ENCODE data around the gene ELN.
"Not testable (repeated sequence)": the region's sequence is repeated elsewhere in the genome, so short reads cannot be mapped to it uniquely, and the experiment has no call there.

ELN gene

GRCh38 chr7:74027683-74028320 lies at the start of gene ELN:
TSS of gene ELN (plus strand) at chr7:74028173. CDS start at chr7:74028188, 15 bp downstream.
- Mint-ChIP-seq H3K4me1 (ENCODE audit: low read depth) (peaks cover 11% of the 10 kb centered on the region), H3K36me3 (ENCODE audit: low read depth) (no peaks in the 10 kb centered on the region), H3K27ac (no peak within 1 kb of the TSS), H3K9me3 (no peaks in the 10 kb centered on the region), H3K27me3 (peaks cover 66% of the 10 kb centered on the region), H3K4me3 (no peak within 1 kb of the TSS)
- DNase-seq = no peak

- H3K36me3 Mint-ChIP-seq (ENCODE audit: low read depth) = no peaks in the 10 kb centered on the region
- peaks cover 11% of the 10 kb centered on the region for H3K27me3 Mint-ChIP-seq
- no peak overlapping the region for H3K4me3 Mint-ChIP-seq
- no peaks in the 10 kb centered on the region for H3K9me3 Mint-ChIP-seq
- no peak for DNase-seq
- no peaks in the 10 kb centered on the region for H3K4me1 Mint-ChIP-seq (ENCODE audit: low read depth)
- no peak overlapping the region for H3K27ac Mint-ChIP-seq
Measured at GRCh38 chr7:73978661-73979563, 49.1 kb upstream of the ELN start.

- not testable (repeated sequence) for H3K27me3 Mint-ChIP-seq; H3K27ac Mint-ChIP-seq; DNase-seq; H3K9me3 Mint-ChIP-seq; H3K4me3 Mint-ChIP-seq; H3K36me3 Mint-ChIP-seq (ENCODE audit: low read depth); H3K4me1 Mint-ChIP-seq (ENCODE audit: low read depth)
Measured at GRCh38 chr7:73979656-73980055, 48.3 kb upstream of the ELN start.

- Mint-ChIP-seq H3K36me3 (ENCODE audit: low read depth) (no peaks in the 10 kb centered on the region), H3K4me1 (ENCODE audit: low read depth) (no peaks in the 10 kb centered on the region), H3K4me3 (no peak overlapping the region), H3K9me3 (no peaks in the 10 kb centered on the region), H3K27me3 (peaks cover 6% of the 10 kb centered on the region), H3K27ac (no peak overlapping the region)
- no peak for DNase-seq
Measured at GRCh38 chr7:73980206-73980605, 47.8 kb upstream of the ELN start.

GRCh38 chr7:73981933-73982332 lies 46.0 kb upstream of the ELN start:
- peaks cover 6% of the 10 kb centered on the region for H3K27me3 Mint-ChIP-seq
- no peak overlapping the region for H3K4me3 Mint-ChIP-seq
- no peak for DNase-seq
- no peak overlapping the region for H3K27ac Mint-ChIP-seq
- H3K4me1 Mint-ChIP-seq (ENCODE audit: low read depth) = no peaks in the 10 kb centered on the region
- no peaks in the 10 kb centered on the region for H3K36me3 Mint-ChIP-seq (ENCODE audit: low read depth)
- H3K9me3 Mint-ChIP-seq = no peaks in the 10 kb centered on the region

- Mint-ChIP-seq H3K4me3 (no peak overlapping the region), H3K9me3 (no peaks in the 10 kb centered on the region), H3K4me1 (ENCODE audit: low read depth) (no peaks in the 10 kb centered on the region), H3K36me3 (ENCODE audit: low read depth) (no peaks in the 10 kb centered on the region), H3K27ac (no peak overlapping the region), H3K27me3 (no peaks in the 10 kb centered on the region)
- no peak for DNase-seq
Measured at GRCh38 chr7:73983437-73984164, 44.4 kb upstream of the ELN start.

- no peak overlapping the region for H3K27ac Mint-ChIP-seq
- no peak for DNase-seq
- H3K4me3 Mint-ChIP-seq = no peak overlapping the region
- no peaks in the 10 kb centered on the region for H3K27me3 Mint-ChIP-seq
- H3K9me3 Mint-ChIP-seq = no peaks in the 10 kb centered on the region
- H3K4me1 Mint-ChIP-seq (ENCODE audit: low read depth) = no peaks in the 10 kb centered on the region
- no peaks in the 10 kb centered on the region for H3K36me3 Mint-ChIP-seq (ENCODE audit: low read depth)
Measured at GRCh38 chr7:73984481-73985205, 43.3 kb upstream of the ELN start.

GRCh38 chr7:73985737-73986141 lies 42.2 kb upstream of the ELN start:
- DNase-seq = no peak
- Mint-ChIP-seq H3K27ac (no peak overlapping the region), H3K4me1 (ENCODE audit: low read depth) (no peaks in the 10 kb centered on the region), H3K36me3 (ENCODE audit: low read depth) (no peaks in the 10 kb centered on the region), H3K9me3 (no peaks in the 10 kb centered on the region), H3K4me3 (no peak overlapping the region), H3K27me3 (no peaks in the 10 kb centered on the region)

- Mint-ChIP-seq H3K27ac (no peak overlapping the region), H3K36me3 (ENCODE audit: low read depth) (no peaks in the 10 kb centered on the region), H3K4me3 (no peak overlapping the region), H3K4me1 (ENCODE audit: low read depth) (no peaks in the 10 kb centered on the region), H3K27me3 (no peaks in the 10 kb centered on the region), H3K9me3 (no peaks in the 10 kb centered on the region)
- DNase-seq = no peak
Measured at GRCh38 chr7:73986158-73986631, 41.8 kb upstream of the ELN start.

GRCh38 chr7:73987298-73987697 lies 40.7 kb upstream of the ELN start:
- Mint-ChIP-seq H3K27me3 (no peaks in the 10 kb centered on the region), H3K9me3 (no peaks in the 10 kb centered on the region), H3K4me3 (no peak overlapping the region), H3K27ac (no peak overlapping the region), H3K36me3 (ENCODE audit: low read depth) (no peaks in the 10 kb centered on the region), H3K4me1 (ENCODE audit: low read depth) (no peaks in the 10 kb centered on the region)
- DNase-seq = no peak

- H3K9me3 Mint-ChIP-seq = no peaks in the 10 kb centered on the region
- H3K27ac Mint-ChIP-seq = no peak overlapping the region
- DNase-seq = no peak
- H3K27me3 Mint-ChIP-seq = no peaks in the 10 kb centered on the region
- H3K4me1 Mint-ChIP-seq (ENCODE audit: low read depth) = no peaks in the 10 kb centered on the region
- no peak overlapping the region for H3K4me3 Mint-ChIP-seq
- H3K36me3 Mint-ChIP-seq (ENCODE audit: low read depth) = no peaks in the 10 kb centered on the region
Measured at GRCh38 chr7:73988197-73988596, 39.8 kb upstream of the ELN start.

- Mint-ChIP-seq H3K27ac (no peak overlapping the region), H3K27me3 (peaks cover 6% of the 10 kb centered on the region), H3K4me1 (ENCODE audit: low read depth) (no peaks in the 10 kb centered on the region), H3K9me3 (peaks cover 15% of the 10 kb centered on the region), H3K36me3 (ENCODE audit: low read depth) (no peaks in the 10 kb centered on the region), H3K4me3 (no peak overlapping the region)
- DNase-seq = no peak
Measured at GRCh38 chr7:73991522-73992100, 36.4 kb upstream of the ELN start.

GRCh38 chr7:73992101-73992562 lies 35.8 kb upstream of the ELN start:
- Mint-ChIP-seq H3K4me1 (ENCODE audit: low read depth) (no peaks in the 10 kb centered on the region), H3K9me3 (peaks cover 15% of the 10 kb centered on the region), H3K36me3 (ENCODE audit: low read depth) (no peaks in the 10 kb centered on the region), H3K4me3 (no peak overlapping the region), H3K27me3 (peaks cover 12% of the 10 kb centered on the region), H3K27ac (no peak overlapping the region)
- DNase-seq = no peak

- no peak overlapping the region for H3K27ac Mint-ChIP-seq
- peaks cover 15% of the 10 kb centered on the region for H3K9me3 Mint-ChIP-seq
- no peak overlapping the region for H3K4me3 Mint-ChIP-seq
- no peaks in the 10 kb centered on the region for H3K36me3 Mint-ChIP-seq (ENCODE audit: low read depth)
- H3K4me1 Mint-ChIP-seq (ENCODE audit: low read depth) = no peaks in the 10 kb centered on the region
- DNase-seq = no peak
- H3K27me3 Mint-ChIP-seq = peaks cover 19% of the 10 kb centered on the region
Measured at GRCh38 chr7:73994023-73994422, 34.0 kb upstream of the ELN start.
